Kidney epithelial cell (primary cell): ENCODE results near the gene TM6SF1. TPM values are rescaled to one million over a fixed set of nuclear protein-coding genes. Genes with fewer than 3 reads are reported as not detected.

Source experiments
- DNase-seq: peaks from one replicate; pipeline ENCODE4 v3.0.0-alpha.2; 2010; ENCODE audit warnings: low read depth
- H3K27me3 ChIP-seq: 2 replicates; pipeline ENCODE4 v1.6.0; 2011; ENCODE audit warnings: low read length; ENCODE audit not compliant: control insufficient read depth, insufficient read depth
- H3K36me3 ChIP-seq: 2 replicates; pipeline ENCODE4 v1.5.1; 2011; ENCODE audit warnings: low read length; ENCODE audit not compliant: control insufficient read depth, insufficient read depth
- H3K4me3 ChIP-seq: 2 replicates; pipeline ENCODE4 v1.5.1; 2011; ENCODE audit warnings: low read depth, mild to moderate bottlenecking, control low read depth, low read length
- total RNA-seq: library from RNA; depleted of rRNA; stranded (reverse); fragments of >200 nt; gene quantifications from 2 replicates; pipeline ENCODE4 v1.2.3, GENCODE V29; 2015
- TF ChIP-seq, protein P1 (sequence below): IDR thresholded peaks from 2 replicates; pipeline ENCODE4 v1.5.1; 2011; ENCODE audit warnings: mild to moderate bottlenecking, moderate library complexity, low read length, control low read depth, inconsistent platforms; ENCODE audit not compliant: insufficient read depth, poor library complexity, severe bottlenecking

The TM6SF1 gene
- total RNA-seq, 1 donor from 2014 or later, result 21.4 TPM

DNA sequence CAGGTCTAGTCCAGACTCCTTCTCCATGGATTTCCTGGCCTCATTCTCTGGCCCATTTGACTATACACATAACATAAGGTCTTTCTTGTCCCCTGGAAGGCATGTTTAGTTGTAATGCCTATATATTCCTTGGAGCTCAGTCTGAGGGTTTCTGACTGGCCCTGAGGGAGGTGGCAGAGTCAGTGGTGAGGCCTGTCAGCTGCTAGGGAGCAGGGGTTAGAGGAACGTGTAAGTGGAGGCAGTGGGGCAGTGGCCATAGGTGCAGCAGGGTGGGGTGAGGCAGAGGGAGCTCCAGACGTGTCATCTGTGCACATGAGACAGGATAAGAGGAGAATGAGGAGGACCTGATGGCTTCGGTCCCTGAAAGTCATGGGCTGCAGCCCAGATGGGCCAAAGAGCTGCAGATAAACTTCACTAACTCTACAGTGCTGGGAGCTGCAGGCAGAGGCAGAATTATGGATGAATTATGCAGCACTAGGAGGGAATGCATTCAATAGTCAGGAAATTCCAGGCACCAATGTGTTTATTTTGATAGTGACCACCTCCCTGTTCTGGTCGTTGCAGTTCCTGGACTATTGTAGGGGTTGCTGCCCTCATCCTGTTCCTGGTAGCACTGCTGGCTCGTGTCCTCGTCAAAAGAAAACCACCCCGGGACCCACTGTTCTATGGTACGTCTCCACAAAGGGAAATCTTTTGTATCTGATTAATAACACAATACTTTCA lies 4.9 kb downstream of the TM6SF1 start:
- Histone ChIP-seq H3K27me3 (peaks cover 8% of the 10 kb centered on the region), H3K36me3 (no peaks in the 10 kb centered on the region), H3K4me3 (no peak overlapping the region)
- TF ChIP-seq, protein P1, sequence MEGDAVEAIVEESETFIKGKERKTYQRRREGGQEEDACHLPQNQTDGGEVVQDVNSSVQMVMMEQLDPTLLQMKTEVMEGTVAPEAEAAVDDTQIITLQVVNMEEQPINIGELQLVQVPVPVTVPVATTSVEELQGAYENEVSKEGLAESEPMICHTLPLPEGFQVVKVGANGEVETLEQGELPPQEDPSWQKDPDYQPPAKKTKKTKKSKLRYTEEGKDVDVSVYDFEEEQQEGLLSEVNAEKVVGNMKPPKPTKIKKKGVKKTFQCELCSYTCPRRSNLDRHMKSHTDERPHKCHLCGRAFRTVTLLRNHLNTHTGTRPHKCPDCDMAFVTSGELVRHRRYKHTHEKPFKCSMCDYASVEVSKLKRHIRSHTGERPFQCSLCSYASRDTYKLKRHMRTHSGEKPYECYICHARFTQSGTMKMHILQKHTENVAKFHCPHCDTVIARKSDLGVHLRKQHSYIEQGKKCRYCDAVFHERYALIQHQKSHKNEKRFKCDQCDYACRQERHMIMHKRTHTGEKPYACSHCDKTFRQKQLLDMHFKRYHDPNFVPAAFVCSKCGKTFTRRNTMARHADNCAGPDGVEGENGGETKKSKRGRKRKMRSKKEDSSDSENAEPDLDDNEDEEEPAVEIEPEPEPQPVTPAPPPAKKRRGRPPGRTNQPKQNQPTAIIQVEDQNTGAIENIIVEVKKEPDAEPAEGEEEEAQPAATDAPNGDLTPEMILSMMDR, result no peak
- DNase-seq, result no peak

DNA sequence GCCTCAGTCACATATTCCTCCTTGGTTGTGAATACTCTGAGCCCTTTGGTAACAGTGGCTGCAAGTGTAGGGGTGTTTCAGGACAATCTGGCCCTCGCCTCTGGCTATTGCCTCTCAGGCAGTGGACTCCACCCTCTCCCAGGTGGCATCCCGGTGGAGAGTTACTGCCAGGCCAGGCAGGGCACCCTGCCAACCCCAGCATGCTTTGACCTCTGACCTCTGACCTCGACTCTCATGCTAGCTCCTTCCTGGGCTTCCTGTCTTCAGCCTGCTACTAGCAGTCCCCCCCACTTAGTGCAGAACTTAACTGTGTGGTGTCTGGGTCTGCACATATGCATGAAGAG lies 5.5 kb downstream of the TM6SF1 start:
- H3K4me3 ChIP-seq, result no peak overlapping the region
- no peak for DNase-seq
- TF ChIP-seq, protein P1, result no peak
- H3K27me3 ChIP-seq, result peaks cover 3% of the 10 kb centered on the region
- no peaks in the 10 kb centered on the region for H3K36me3 ChIP-seq

DNA sequence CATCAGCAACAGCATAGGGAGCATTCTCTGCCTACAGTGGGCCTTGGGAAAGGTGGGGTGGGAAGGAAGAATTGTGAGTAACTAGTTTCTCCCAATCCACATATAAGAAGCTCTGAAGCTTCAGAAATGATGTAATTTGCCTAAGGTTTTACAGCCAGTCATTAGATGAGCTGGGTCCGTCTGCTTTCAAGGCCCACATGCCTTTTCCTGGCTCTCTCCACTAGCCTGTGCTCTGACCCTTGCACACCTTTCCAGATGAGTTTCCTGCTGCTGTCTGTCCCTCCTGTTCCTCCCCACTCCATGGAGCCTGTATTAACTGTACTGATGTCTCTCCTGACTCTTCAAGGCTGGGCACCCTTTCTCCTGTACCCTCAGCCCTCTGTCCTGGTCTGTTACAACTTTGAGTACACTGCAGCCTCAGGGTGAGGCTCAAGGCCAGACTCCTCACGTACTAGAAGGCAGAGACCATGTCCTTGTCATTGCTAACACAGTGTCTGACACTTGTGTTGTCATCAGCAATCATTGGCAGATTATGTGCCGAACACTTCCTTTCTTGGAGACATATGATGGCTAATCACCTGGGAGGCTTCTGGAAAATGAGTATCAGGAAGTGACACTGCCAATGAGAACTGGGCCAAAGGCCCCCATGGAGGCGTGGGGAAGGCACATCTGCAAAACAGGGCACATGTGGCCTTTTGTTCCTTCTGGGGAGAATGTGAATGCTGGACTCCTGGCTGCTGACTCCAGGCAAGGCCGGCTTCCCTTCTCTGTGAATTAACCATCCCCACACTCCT lies 6.6 kb downstream of the TM6SF1 start:
- Histone ChIP-seq H3K27me3 (no peaks in the 10 kb centered on the region), H3K36me3 (no peaks in the 10 kb centered on the region), H3K4me3 (no peak overlapping the region)
- TF ChIP-seq, protein P1, result no peak
- DNase-seq, result no peak

DNA sequence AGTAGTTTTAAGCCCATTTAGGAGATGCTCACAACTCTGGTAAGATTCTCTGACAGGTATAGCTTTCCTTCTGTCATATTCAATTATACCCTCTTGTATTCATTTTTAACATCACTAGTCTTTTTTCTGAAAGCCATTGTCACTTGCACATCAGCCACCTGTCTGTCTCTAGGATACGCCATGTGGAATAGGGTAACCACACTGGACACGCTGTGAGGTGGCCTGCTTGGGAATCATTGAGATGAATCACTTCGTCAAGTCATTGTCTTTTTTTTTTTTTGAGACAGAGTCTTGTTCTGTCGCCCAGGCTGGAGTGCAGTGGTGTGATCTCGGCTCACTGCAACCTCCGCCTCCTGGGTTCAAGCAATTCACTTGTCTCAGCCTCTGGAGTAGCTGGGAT lies 7.4 kb downstream of the TM6SF1 start:
- Histone ChIP-seq H3K36me3 (no peaks in the 10 kb centered on the region), H3K4me3 (no peak overlapping the region), H3K27me3 (no peaks in the 10 kb centered on the region)
- DNase-seq, result no peak
- TF ChIP-seq, protein P1, result no peak

DNA sequence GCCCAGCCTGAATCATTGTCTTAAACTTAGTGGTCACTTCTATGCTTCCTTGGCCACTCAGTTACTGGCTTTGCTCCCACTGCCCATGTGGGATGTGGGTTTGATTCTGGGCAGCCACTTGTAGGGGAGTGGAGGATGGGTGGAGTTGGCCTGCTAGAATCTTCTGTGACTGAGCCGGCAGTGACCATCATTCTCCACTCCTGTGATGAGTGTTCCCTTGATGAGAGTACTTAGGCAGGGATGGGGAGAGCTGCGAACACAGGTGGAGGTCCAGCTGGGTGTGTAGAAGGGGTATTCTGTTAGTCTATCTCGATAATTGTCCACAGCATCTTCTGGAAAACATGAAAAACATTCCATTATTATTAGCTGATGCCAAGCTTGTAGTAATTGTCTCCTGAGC lies 8.0 kb downstream of the TM6SF1 start:
- H3K36me3 ChIP-seq, result no peaks in the 10 kb centered on the region
- H3K27me3 ChIP-seq, result no peaks in the 10 kb centered on the region
- H3K4me3 ChIP-seq, result no peak overlapping the region
- no peak for DNase-seq
- TF ChIP-seq, protein P1, result no peak
